Measurements from ENCODE around the gene CDK1. TPM values are rescaled to one million over a fixed set of nuclear protein-coding genes. Genes with fewer than 3 reads are reported as not detected.

CDK1 gene
- total RNA-seq, 2 experiments from 2014 or later, result 155 to 156 TPM

DNA sequence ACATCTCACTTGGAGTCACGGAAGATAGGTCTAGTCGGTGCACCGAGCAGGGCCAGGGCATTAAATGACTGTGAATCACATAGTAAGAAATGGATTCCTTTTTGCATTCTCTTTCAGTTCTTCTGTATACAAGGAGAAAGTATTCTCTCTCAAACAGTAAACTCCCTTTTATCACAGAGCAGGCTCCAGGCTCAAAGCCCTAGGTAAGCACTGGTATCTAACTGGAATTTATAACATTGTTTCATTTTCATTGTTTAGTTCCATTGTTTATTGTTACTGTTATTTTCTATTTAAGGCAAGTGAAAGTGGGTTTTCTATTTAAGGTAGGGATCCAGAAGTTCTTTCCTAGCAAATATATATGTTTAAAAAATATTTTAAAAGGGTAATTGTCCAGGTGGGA is 44.1 kb upstream of the CDK1 start:
- Histone ChIP-seq H3K27ac (ENCODE audit: low read depth, low read length, poor library complexity, severe bottlenecking) (no peak overlapping the region), H3K4me1 (ENCODE audit: insufficient read depth, low read length, poor library complexity, severe bottlenecking) (no peaks in the 10 kb centered on the region), H3K4me2 (ENCODE audit: low read length) (no peak overlapping the region), H3K36me3 (ENCODE audit: insufficient read depth, low read length) (no peaks in the 10 kb centered on the region), H3K4me3 (ENCODE audit: low read depth, low read length, poor library complexity, severe bottlenecking) (no peak overlapping the region), H3K9me3 (ENCODE audit: low read length) (no peaks in the 10 kb centered on the region), H4K20me1 (ENCODE audit: insufficient read depth, low read length) (no peaks in the 10 kb centered on the region), H2AFZ (ENCODE audit: low read length) (no peak overlapping the region), H3K9me2 (ENCODE audit: insufficient read depth, low read length) (no peaks in the 10 kb centered on the region), H3K79me2 (ENCODE audit: insufficient read depth, low read depth, low read length) (no peaks in the 10 kb centered on the region)
- POLR2A ChIA-PET, result no interaction called here
- TF ChIP-seq, protein P1, sequence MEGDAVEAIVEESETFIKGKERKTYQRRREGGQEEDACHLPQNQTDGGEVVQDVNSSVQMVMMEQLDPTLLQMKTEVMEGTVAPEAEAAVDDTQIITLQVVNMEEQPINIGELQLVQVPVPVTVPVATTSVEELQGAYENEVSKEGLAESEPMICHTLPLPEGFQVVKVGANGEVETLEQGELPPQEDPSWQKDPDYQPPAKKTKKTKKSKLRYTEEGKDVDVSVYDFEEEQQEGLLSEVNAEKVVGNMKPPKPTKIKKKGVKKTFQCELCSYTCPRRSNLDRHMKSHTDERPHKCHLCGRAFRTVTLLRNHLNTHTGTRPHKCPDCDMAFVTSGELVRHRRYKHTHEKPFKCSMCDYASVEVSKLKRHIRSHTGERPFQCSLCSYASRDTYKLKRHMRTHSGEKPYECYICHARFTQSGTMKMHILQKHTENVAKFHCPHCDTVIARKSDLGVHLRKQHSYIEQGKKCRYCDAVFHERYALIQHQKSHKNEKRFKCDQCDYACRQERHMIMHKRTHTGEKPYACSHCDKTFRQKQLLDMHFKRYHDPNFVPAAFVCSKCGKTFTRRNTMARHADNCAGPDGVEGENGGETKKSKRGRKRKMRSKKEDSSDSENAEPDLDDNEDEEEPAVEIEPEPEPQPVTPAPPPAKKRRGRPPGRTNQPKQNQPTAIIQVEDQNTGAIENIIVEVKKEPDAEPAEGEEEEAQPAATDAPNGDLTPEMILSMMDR (conservative IDR thresholded peaks at IDR 0.05; ENCODE audit: low read length), result no peak
- TF ChIP-seq EZH2phosphoT487 (IDR thresholded peaks at IDR 0.05; ENCODE audit: borderline replicate concordance, low read depth, low read length), result no peak
- no TSS peak for BruUV-seq (replicated peaks)
- intact Hi-C loops (cut with micrococcal nuclease; ENCODE audit: unreplicated experiment), result no loop called here
- DNase-seq (ENCODE audit: low spot score), result no peak
- CTCF ChIA-PET (ENCODE audit: unreplicated experiment), result no interaction called here

DNA sequence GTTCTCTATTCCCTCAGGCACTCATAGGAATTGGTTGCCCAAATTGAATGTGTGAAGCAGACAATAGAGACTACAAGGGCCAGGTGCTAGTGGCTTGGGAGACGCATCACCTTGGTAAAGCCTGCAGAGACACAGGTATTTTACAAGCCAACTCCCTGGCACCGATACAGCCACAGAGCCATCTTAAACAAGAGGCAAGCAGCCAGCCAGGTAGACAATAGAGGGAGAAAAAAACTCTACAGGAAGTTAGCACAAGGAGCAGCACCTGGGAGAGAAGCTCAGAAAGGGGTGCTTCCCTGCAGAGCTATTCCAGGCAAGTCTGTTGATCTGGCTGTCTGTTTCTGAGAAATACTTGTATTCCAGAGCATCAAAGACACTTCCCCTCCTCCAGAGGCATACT is 43.0 kb upstream of the CDK1 start:
- Histone ChIP-seq H3K9me2 (ENCODE audit: insufficient read depth, low read length) (no peaks in the 10 kb centered on the region), H4K20me1 (ENCODE audit: insufficient read depth, low read length) (no peaks in the 10 kb centered on the region), H3K4me2 (ENCODE audit: low read length) (no peak overlapping the region), H3K4me1 (ENCODE audit: insufficient read depth, low read length, poor library complexity, severe bottlenecking) (no peaks in the 10 kb centered on the region), H3K9me3 (ENCODE audit: low read length) (no peaks in the 10 kb centered on the region), H3K27ac (ENCODE audit: low read depth, low read length, poor library complexity, severe bottlenecking) (no peak overlapping the region), H3K79me2 (ENCODE audit: insufficient read depth, low read depth, low read length) (no peaks in the 10 kb centered on the region), H3K36me3 (ENCODE audit: insufficient read depth, low read length) (no peaks in the 10 kb centered on the region), H3K4me3 (ENCODE audit: low read depth, low read length, poor library complexity, severe bottlenecking) (no peak overlapping the region), H2AFZ (ENCODE audit: low read length) (no peak overlapping the region)
- ChIA-PET CTCF (ENCODE audit: unreplicated experiment) (no interaction called here), POLR2A (no interaction called here)
- intact Hi-C loops (cut with micrococcal nuclease; ENCODE audit: unreplicated experiment), result no loop called here
- DNase-seq (ENCODE audit: low spot score), result no peak
- BruUV-seq (replicated peaks), result no TSS peak
- TF ChIP-seq, protein P1 (conservative IDR thresholded peaks at IDR 0.05; ENCODE audit: low read length), result no peak
- TF ChIP-seq EZH2phosphoT487 (IDR thresholded peaks at IDR 0.05; ENCODE audit: borderline replicate concordance, low read depth, low read length), result no peak

DNA sequence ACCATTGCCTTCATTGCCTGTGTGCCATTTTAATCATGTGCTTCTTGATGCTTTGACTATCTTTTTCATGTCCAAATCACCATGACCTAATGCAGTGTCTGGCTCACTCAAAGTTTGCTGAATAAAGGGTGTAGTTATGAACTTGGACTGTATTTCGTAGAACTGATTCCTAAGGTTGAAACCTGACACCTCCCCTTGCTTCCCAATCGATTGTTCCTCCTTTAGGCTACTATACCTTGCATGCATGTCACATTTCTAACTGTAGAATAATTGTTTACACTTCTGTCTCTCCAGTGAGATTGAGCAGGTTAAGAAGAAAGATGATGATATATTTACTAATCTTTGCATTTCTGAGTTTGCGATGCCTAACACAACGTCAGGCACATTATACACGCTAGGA is 41.0 kb upstream of the CDK1 start:
- Histone ChIP-seq H4K20me1 (ENCODE audit: insufficient read depth, low read length) (no peaks in the 10 kb centered on the region), H3K4me3 (ENCODE audit: low read depth, low read length, poor library complexity, severe bottlenecking) (no peak overlapping the region), H3K4me1 (ENCODE audit: insufficient read depth, low read length, poor library complexity, severe bottlenecking) (no peaks in the 10 kb centered on the region), H3K9me2 (ENCODE audit: insufficient read depth, low read length) (no peaks in the 10 kb centered on the region), H3K4me2 (ENCODE audit: low read length) (no peak overlapping the region), H3K27ac (ENCODE audit: low read depth, low read length, poor library complexity, severe bottlenecking) (no peak overlapping the region), H2AFZ (ENCODE audit: low read length) (no peak overlapping the region), H3K9me3 (ENCODE audit: low read length) (no peaks in the 10 kb centered on the region), H3K79me2 (ENCODE audit: insufficient read depth, low read depth, low read length) (no peaks in the 10 kb centered on the region), H3K36me3 (ENCODE audit: insufficient read depth, low read length) (no peaks in the 10 kb centered on the region)
- no TSS peak for BruUV-seq (replicated peaks)
- DNase-seq (ENCODE audit: low spot score), result no peak
- intact Hi-C loops (cut with micrococcal nuclease; ENCODE audit: unreplicated experiment), result no loop called here
- TF ChIP-seq, protein P1 (conservative IDR thresholded peaks at IDR 0.05; ENCODE audit: low read length), result no peak
- TF ChIP-seq EZH2phosphoT487 (IDR thresholded peaks at IDR 0.05; ENCODE audit: borderline replicate concordance, low read depth, low read length), result no peak
- ChIA-PET POLR2A (no interaction called here), CTCF (ENCODE audit: unreplicated experiment) (no interaction called here)

Data from OCI-LY7 (cell line).